ENCODE measurements around the gene PAPLN.

PAPLN gene

GRCh38 chr14:73246387-73247150, 9.3 kb downstream of the PAPLN start:
- no peak for DNase-seq

- DNase-seq: no peak
Observed at GRCh38 chr14:73248108-73248868, 11.0 kb downstream of the PAPLN start.

GRCh38 chr14:73249108-73249507, 11.8 kb downstream of the PAPLN start:
- no peak for DNase-seq

GRCh38 chr14:73249564-73250316, 12.4 kb downstream of the PAPLN start:
- DNase-seq: no peak

GRCh38 chr14:73250317-73250713, 13.0 kb downstream of the PAPLN start:
- no peak for DNase-seq

GRCh38 chr14:73250781-73251500, 13.6 kb downstream of the PAPLN start:
- no peak for DNase-seq

- DNase-seq: no peak
Observed at GRCh38 chr14:73251516-73252215, 14.4 kb downstream of the PAPLN start.

GRCh38 chr14:73252491-73253322, 15.4 kb downstream of the PAPLN start:
- DNase-seq: no peak

- DNase-seq: no peak
Observed at GRCh38 chr14:73253323-73253610, 16.0 kb downstream of the PAPLN start.

- no peak for DNase-seq
Observed at GRCh38 chr14:73253721-73254120, 16.4 kb downstream of the PAPLN start.

GRCh38 chr14:73254247-73255004, 17.1 kb downstream of the PAPLN start:
- DNase-seq: no peak

- DNase-seq: no peak
Observed at GRCh38 chr14:73255005-73255400, 17.7 kb downstream of the PAPLN start.

GRCh38 chr14:73255693-73256225, 18.5 kb downstream of the PAPLN start:
- DNase-seq: no peak

- no peak for DNase-seq
Observed at GRCh38 chr14:73258076-73258475, 20.8 kb downstream of the PAPLN start.

GRCh38 chr14:73258845-73259611, 21.7 kb downstream of the PAPLN start:
- DNase-seq: no peak

- DNase-seq: no peak
Observed at GRCh38 chr14:73259837-73260236, 22.5 kb downstream of the PAPLN start.

GRCh38 chr14:73260574-73260973, 23.3 kb downstream of the PAPLN start:
- DNase-seq: no peak

GRCh38 chr14:73261075-73261474, 23.8 kb downstream of the PAPLN start:
- no peak for DNase-seq

- DNase-seq: no peak
Observed at GRCh38 chr14:73261520-73262426, 24.5 kb downstream of the PAPLN start.
